Erythroblast (primary cell): ENCODE results near the gene NOA1.
"Not testable (repeated sequence)": the region's sequence is repeated elsewhere in the genome, so short reads cannot be mapped to it uniquely, and the experiment has no call there.

Source experiments
- GATA1 ChIP-seq: IDR thresholded peaks from 2 replicates; pipeline ENCODE4 v1.6.1; 2011; ENCODE audit warnings: low read depth, mild to moderate bottlenecking, control low read depth, low read length, moderate library complexity
- POLR2A ChIP-seq: IDR thresholded peaks from 2 replicates; pipeline ENCODE4 v1.6.1; 2011; ENCODE audit warnings: mild to moderate bottlenecking, low read length

DNA sequence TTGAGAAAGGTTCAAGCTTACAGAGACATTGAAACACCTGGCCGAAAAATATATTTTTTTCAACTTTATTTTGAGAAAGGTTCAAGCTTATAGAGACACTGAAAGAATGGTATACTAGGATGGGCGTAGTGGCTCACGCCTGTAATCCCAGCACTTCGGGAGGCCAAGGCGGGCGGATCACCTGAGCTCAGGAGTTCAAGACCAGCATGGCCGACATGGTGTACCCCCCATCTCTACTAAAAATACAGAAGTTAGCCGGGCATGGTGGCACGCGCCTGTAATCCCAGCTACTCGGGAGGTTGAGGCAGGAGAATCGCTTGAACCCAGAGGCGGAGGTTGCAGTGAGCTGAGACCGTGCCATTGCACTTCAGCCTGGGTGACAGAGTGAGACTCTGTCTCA, 37.6 kb downstream of the NOA1 start:
- TF ChIP-seq POLR2A, GATA1: not testable (repeated sequence)
